Suprapubic skin (tissue), 3 donors: ENCODE data around the gene TMEM91.

ENCODE experiments used
- POLR2A ChIP-seq, 2 donors: fragments of 450-650 bp; IDR thresholded peaks; one replicate each; pipeline ENCODE4 v1.6.1; 2017; ENCODE audit warnings: antibody characterized with exemption in 2 of 2, mild to moderate bottlenecking in 2 of 2, moderate library complexity in 2 of 2
- TF ChIP-seq, protein P1 (sequence below), 2 donors: fragments of 200-600 bp in 1 of 2; fragments of 450-650 bp in 1 of 2; sonication (generic) in 1 of 2; IDR thresholded peaks; one replicate each; pipeline ENCODE4 v1.5.1; 2016 to 2019; ENCODE audit warnings: antibody characterized with exemption in 2 of 2, mild to moderate bottlenecking in 1 of 2, moderate library complexity in 1 of 2

- TF ChIP-seq POLR2A (IDR thresholded peaks at IDR 0.05): no peak
- TF ChIP-seq, protein P1, sequence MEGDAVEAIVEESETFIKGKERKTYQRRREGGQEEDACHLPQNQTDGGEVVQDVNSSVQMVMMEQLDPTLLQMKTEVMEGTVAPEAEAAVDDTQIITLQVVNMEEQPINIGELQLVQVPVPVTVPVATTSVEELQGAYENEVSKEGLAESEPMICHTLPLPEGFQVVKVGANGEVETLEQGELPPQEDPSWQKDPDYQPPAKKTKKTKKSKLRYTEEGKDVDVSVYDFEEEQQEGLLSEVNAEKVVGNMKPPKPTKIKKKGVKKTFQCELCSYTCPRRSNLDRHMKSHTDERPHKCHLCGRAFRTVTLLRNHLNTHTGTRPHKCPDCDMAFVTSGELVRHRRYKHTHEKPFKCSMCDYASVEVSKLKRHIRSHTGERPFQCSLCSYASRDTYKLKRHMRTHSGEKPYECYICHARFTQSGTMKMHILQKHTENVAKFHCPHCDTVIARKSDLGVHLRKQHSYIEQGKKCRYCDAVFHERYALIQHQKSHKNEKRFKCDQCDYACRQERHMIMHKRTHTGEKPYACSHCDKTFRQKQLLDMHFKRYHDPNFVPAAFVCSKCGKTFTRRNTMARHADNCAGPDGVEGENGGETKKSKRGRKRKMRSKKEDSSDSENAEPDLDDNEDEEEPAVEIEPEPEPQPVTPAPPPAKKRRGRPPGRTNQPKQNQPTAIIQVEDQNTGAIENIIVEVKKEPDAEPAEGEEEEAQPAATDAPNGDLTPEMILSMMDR (IDR thresholded peaks at IDR 0.05): peak; percentile 72 to 95
Measured at GRCh38 chr19:41353466-41354342, 22.6 kb upstream of the TMEM91 start, which contains the start of gene TGFB1.
